GM18498 (cell line): ENCODE data around the gene EMC10.

Experiments used
- ATAC-seq: cut with Tn5 transposase; IDR thresholded peaks from one replicate; pipeline ENCODE4 v1.9.1; 2021; ENCODE audit warnings: mild to moderate bottlenecking, moderate library complexity; ENCODE audit not compliant: unreplicated experiment

Gene EMC10

DNA sequence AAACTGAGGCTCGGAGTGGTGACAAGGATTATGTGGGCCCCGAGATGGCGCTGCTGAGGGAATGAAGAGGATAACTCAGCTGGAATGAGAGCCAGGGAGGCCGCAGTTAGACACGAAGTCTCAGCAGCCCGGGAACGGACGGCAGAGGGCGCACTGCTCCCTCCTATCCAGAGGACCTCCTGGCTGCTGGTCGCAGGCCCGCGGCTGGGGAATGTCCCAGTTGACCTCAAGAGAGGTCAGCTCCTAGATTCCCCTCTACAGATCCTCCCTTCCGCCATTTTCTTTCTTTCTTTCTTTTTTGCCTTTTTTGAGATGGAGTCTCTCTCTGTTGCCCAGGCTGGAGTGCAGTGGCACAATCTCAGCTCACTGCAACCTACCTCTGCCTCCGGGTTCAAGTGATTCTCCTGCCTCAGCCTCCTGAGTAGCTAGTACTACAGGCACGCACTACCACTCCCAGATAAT lies 61.5 kb downstream of the EMC10 start:
- no peak for ATAC-seq
